Mononuclear cell (primary cell): Measurements from ENCODE around the gene EGFR. TPM values are rescaled to one million over a fixed set of nuclear protein-coding genes. Genes with fewer than 3 reads are reported as not detected.

Source experiments
- H3K27me3 ChIP-seq: 2 replicates; pipeline ENCODE4 v1.6.0; 2011; ENCODE audit warnings: low read length, control low read depth; ENCODE audit not compliant: insufficient read depth
- H3K4me1 ChIP-seq: 2 replicates; pipeline ENCODE4 v1.5.1; 2011; ENCODE audit warnings: mild to moderate bottlenecking, low read length, control low read depth; ENCODE audit not compliant: insufficient read depth
- H3K4me3 ChIP-seq: 2 replicates; pipeline ENCODE4 v1.5.1; 2011; ENCODE audit warnings: mild to moderate bottlenecking, low read length, moderate library complexity
- H3K9me3 ChIP-seq: 2 replicates; pipeline ENCODE4 v1.5.1; 2011; ENCODE audit warnings: low read depth, mild to moderate bottlenecking, control low read depth, low read length
- total RNA-seq: library from RNA; depleted of rRNA; stranded (reverse); fragments of >200 nt; gene quantifications from one replicate; pipeline ENCODE4 v1.2.3, GENCODE V29; 2012

The EGFR gene
- total RNA-seq, 1 donor = 0.10 TPM

- Histone ChIP-seq H3K4me1 (no peaks in the 10 kb centered on the region), H3K9me3 (no peaks in the 10 kb centered on the region), H3K4me3 (no peak overlapping the region), H3K27me3 (no peaks in the 10 kb centered on the region)
Observed at GRCh38 chr7:55133630-55134358, 115.0 kb downstream of the EGFR start.

GRCh38 chr7:55134359-55134725 is 115.5 kb downstream of the EGFR start:
- no peaks in the 10 kb centered on the region for H3K4me1 ChIP-seq
- no peaks in the 10 kb centered on the region for H3K9me3 ChIP-seq
- H3K27me3 ChIP-seq = no peaks in the 10 kb centered on the region
- H3K4me3 ChIP-seq = no peak overlapping the region

- no peaks in the 10 kb centered on the region for H3K4me1 ChIP-seq
- H3K9me3 ChIP-seq = no peaks in the 10 kb centered on the region
- H3K27me3 ChIP-seq = no peaks in the 10 kb centered on the region
- H3K4me3 ChIP-seq = no peak overlapping the region
Observed at GRCh38 chr7:55134786-55135185, 116.0 kb downstream of the EGFR start.

- Histone ChIP-seq H3K4me3 (no peak overlapping the region), H3K27me3 (no peaks in the 10 kb centered on the region), H3K4me1 (no peaks in the 10 kb centered on the region), H3K9me3 (no peaks in the 10 kb centered on the region)
Observed at GRCh38 chr7:55135462-55135861, 116.6 kb downstream of the EGFR start.

- H3K9me3 ChIP-seq = no peaks in the 10 kb centered on the region
- H3K4me3 ChIP-seq = no peak overlapping the region
- H3K4me1 ChIP-seq = no peaks in the 10 kb centered on the region
- no peaks in the 10 kb centered on the region for H3K27me3 ChIP-seq
Observed at GRCh38 chr7:55138663-55139062, 119.8 kb downstream of the EGFR start.

GRCh38 chr7:55140221-55140940 is 121.6 kb downstream of the EGFR start:
- Histone ChIP-seq H3K4me3 (no peak overlapping the region), H3K9me3 (no peaks in the 10 kb centered on the region), H3K4me1 (no peaks in the 10 kb centered on the region), H3K27me3 (no peaks in the 10 kb centered on the region)

- H3K4me1 ChIP-seq = no peaks in the 10 kb centered on the region
- H3K9me3 ChIP-seq = no peaks in the 10 kb centered on the region
- H3K4me3 ChIP-seq = no peak overlapping the region
- no peaks in the 10 kb centered on the region for H3K27me3 ChIP-seq
Observed at GRCh38 chr7:55140941-55141278, 122.1 kb downstream of the EGFR start.

- H3K4me3 ChIP-seq = no peak overlapping the region
- H3K9me3 ChIP-seq = no peaks in the 10 kb centered on the region
- H3K27me3 ChIP-seq = no peaks in the 10 kb centered on the region
- H3K4me1 ChIP-seq = no peaks in the 10 kb centered on the region
Observed at GRCh38 chr7:55142919-55143600, 124.2 kb downstream of the EGFR start.

- Histone ChIP-seq H3K9me3 (no peaks in the 10 kb centered on the region), H3K4me1 (no peaks in the 10 kb centered on the region), H3K4me3 (no peak overlapping the region), H3K27me3 (no peaks in the 10 kb centered on the region)
Observed at GRCh38 chr7:55144333-55145317, 125.8 kb downstream of the EGFR start.

- H3K4me3 ChIP-seq = no peak overlapping the region
- no peaks in the 10 kb centered on the region for H3K27me3 ChIP-seq
- H3K4me1 ChIP-seq = no peaks in the 10 kb centered on the region
- no peaks in the 10 kb centered on the region for H3K9me3 ChIP-seq
Observed at GRCh38 chr7:55145606-55146005, 126.8 kb downstream of the EGFR start.

GRCh38 chr7:55147101-55147500 is 128.3 kb downstream of the EGFR start:
- Histone ChIP-seq H3K4me1 (no peaks in the 10 kb centered on the region), H3K27me3 (no peaks in the 10 kb centered on the region), H3K4me3 (no peak overlapping the region), H3K9me3 (no peaks in the 10 kb centered on the region)

GRCh38 chr7:55147736-55148135 is 128.9 kb downstream of the EGFR start:
- no peak overlapping the region for H3K4me3 ChIP-seq
- no peaks in the 10 kb centered on the region for H3K4me1 ChIP-seq
- no peaks in the 10 kb centered on the region for H3K9me3 ChIP-seq
- H3K27me3 ChIP-seq = no peaks in the 10 kb centered on the region

GRCh38 chr7:55148571-55148970 is 129.8 kb downstream of the EGFR start:
- Histone ChIP-seq H3K9me3 (no peaks in the 10 kb centered on the region), H3K4me1 (no peaks in the 10 kb centered on the region), H3K4me3 (no peak overlapping the region), H3K27me3 (no peaks in the 10 kb centered on the region)

GRCh38 chr7:55149001-55149400 is 130.2 kb downstream of the EGFR start:
- no peak overlapping the region for H3K4me3 ChIP-seq
- H3K4me1 ChIP-seq = no peaks in the 10 kb centered on the region
- H3K27me3 ChIP-seq = no peaks in the 10 kb centered on the region
- no peaks in the 10 kb centered on the region for H3K9me3 ChIP-seq

GRCh38 chr7:55150166-55150565 is 131.3 kb downstream of the EGFR start:
- Histone ChIP-seq H3K4me3 (no peak overlapping the region), H3K9me3 (no peaks in the 10 kb centered on the region), H3K4me1 (no peaks in the 10 kb centered on the region), H3K27me3 (no peaks in the 10 kb centered on the region)
